ENCODE data around the gene CPLX3.

DNA sequence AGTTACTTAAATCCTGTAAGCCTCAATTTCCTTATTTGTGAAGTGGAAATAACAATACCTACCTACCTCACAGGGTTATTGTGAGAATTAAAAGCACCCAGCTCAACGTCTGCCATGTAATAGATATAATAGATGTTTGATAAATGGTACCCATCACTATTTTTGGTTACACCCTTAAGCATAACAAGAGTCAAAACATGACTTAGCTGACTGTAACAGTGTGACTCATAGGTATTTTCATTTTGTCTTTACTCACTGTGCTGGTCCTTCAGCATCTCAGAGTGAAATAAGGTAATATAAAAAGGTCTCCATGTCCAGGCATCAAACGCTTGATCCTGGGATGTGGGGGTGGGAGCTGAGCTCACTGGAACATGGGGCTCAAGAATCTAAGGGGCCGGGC lies 3.1 kb downstream of the CPLX3 start:
- TF ChIP-seq SMC3 (conservative IDR thresholded peaks at IDR 0.05; ENCODE audit: poor library complexity) (no peak), EP300 (conservative IDR thresholded peaks at IDR 0.05; ENCODE audit: poor library complexity, severe bottlenecking) (no peak), POLR2AphosphoS5 (IDR thresholded peaks at IDR 0.05) (no peak), EZH2 (IDR thresholded peaks at IDR 0.05; ENCODE audit: borderline replicate concordance, insufficient read depth, low read length, poor library complexity, severe bottlenecking) (no peak)
- TF ChIP-seq, protein P1, sequence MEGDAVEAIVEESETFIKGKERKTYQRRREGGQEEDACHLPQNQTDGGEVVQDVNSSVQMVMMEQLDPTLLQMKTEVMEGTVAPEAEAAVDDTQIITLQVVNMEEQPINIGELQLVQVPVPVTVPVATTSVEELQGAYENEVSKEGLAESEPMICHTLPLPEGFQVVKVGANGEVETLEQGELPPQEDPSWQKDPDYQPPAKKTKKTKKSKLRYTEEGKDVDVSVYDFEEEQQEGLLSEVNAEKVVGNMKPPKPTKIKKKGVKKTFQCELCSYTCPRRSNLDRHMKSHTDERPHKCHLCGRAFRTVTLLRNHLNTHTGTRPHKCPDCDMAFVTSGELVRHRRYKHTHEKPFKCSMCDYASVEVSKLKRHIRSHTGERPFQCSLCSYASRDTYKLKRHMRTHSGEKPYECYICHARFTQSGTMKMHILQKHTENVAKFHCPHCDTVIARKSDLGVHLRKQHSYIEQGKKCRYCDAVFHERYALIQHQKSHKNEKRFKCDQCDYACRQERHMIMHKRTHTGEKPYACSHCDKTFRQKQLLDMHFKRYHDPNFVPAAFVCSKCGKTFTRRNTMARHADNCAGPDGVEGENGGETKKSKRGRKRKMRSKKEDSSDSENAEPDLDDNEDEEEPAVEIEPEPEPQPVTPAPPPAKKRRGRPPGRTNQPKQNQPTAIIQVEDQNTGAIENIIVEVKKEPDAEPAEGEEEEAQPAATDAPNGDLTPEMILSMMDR (IDR thresholded peaks at IDR 0.05; ENCODE audit: poor library complexity, severe bottlenecking), result no peak
